Measurements from ENCODE around the gene ARHGEF2. TPM values are rescaled to one million over a fixed set of nuclear protein-coding genes. Genes with fewer than 3 reads are reported as not detected.
"Not testable (repeated sequence)": the region's sequence is repeated elsewhere in the genome, so short reads cannot be mapped to it uniquely, and the experiment has no call there.

The ARHGEF2 gene
- total RNA-seq, 1 donor: 116 TPM

GRCh38 chr1:155932081-155932480 lies 46.3 kb downstream of the ARHGEF2 start:
- no peak for DNase-seq (ENCODE audit: low read depth)
- peak overlapping the region; percentile 4 for H3K4me3 ChIP-seq (ENCODE audit: low read depth, low read length)
- TF ChIP-seq CTCF (IDR thresholded peaks at IDR 0.05; ENCODE audit: insufficient read depth, low read length): no peak

GRCh38 chr1:155931332-155932038 lies 46.9 kb downstream of the ARHGEF2 start:
- peak; percentile 28 for DNase-seq (ENCODE audit: low read depth)
- no peak for TF ChIP-seq CTCF (IDR thresholded peaks at IDR 0.05; ENCODE audit: insufficient read depth, low read length)
- H3K4me3 ChIP-seq (ENCODE audit: low read depth, low read length): peak overlapping the region; percentile 35

GRCh38 chr1:155930725-155931124 lies 47.6 kb downstream of the ARHGEF2 start:
- H3K4me3 ChIP-seq (ENCODE audit: low read depth, low read length): not testable (repeated sequence)

DNA sequence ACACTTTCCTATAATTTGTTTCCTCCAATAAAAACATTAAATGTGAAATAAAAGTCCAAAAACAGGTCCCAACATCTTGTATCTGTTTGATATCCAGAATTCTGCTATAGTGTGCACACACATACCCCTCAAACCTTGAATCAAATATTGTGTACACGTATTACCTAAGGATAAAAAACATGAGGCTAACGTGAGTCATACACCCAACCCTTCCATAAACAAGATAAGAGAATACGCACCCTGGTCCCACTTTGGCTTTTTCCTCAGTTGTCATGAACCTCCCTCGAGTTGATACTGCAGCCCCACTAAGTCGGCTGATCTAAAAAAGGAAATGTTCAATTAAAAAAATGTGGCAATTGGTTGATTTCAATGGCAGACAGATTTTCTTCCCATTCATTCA lies 49.3 kb downstream of the ARHGEF2 start:
- DNase-seq (ENCODE audit: low read depth): peak; percentile 46

More at GRCh38 chr1:155930725-155931124, 47.6 kb downstream of the ARHGEF2 start:
- not testable (repeated sequence) for DNase-seq (ENCODE audit: low read depth)

GRCh38 chr1:155925506-155925905 lies 52.8 kb downstream of the ARHGEF2 start:
- TF ChIP-seq CTCF (IDR thresholded peaks at IDR 0.05; ENCODE audit: insufficient read depth, low read length): no peak
- no peak overlapping the region for H3K4me3 ChIP-seq (ENCODE audit: low read depth, low read length)
- no peak for DNase-seq (ENCODE audit: low read depth)

More for the DNA sequence above, 49.3 kb downstream of the ARHGEF2 start:
- TF ChIP-seq CTCF (IDR thresholded peaks at IDR 0.05; ENCODE audit: insufficient read depth, low read length): no peak
- H3K4me3 ChIP-seq (ENCODE audit: low read depth, low read length): no peak overlapping the region

- DNase-seq (ENCODE audit: low read depth): no peak
- no peak overlapping the region for H3K4me3 ChIP-seq (ENCODE audit: low read depth, low read length)
- TF ChIP-seq CTCF (IDR thresholded peaks at IDR 0.05; ENCODE audit: insufficient read depth, low read length): no peak
Observed at GRCh38 chr1:155920717-155921116, 57.6 kb downstream of the ARHGEF2 start.

- H3K4me3 ChIP-seq (ENCODE audit: low read depth, low read length): no peak overlapping the region
- TF ChIP-seq CTCF (IDR thresholded peaks at IDR 0.05; ENCODE audit: insufficient read depth, low read length): no peak
- DNase-seq (ENCODE audit: low read depth): no peak
Observed at GRCh38 chr1:155919801-155920200, 58.5 kb downstream of the ARHGEF2 start.

Measured in fibroblast of the aortic adventitia (primary cell).